Kidney (tissue), 14 donors: Measurements from ENCODE around the gene NEK7. TPM values are rescaled to one million over a fixed set of nuclear protein-coding genes. Genes with fewer than 3 reads are reported as not detected.

Experiments
- DNase-seq, 5 donors: peaks; one replicate each; pipeline ENCODE4 v3.0.0-alpha.2; 2013 to 2020
- FAIRE-seq: peaks from 2 replicates; lab custom pipeline; 2012; peaks lifted over from hg19 to GRCh38; lab: Jason Lieb, UNC
- H3K27ac ChIP-seq, 2 donors: one replicate each; pipeline ENCODE4 v1.7.0; 2013; ENCODE audit warnings: low read depth in 2 of 2, low read length in 2 of 2, inconsistent platforms in 1 of 2
- H3K27me3 ChIP-seq: one replicate; pipeline ENCODE4 v1.7.1; 2013; ENCODE audit warnings: low read length, inconsistent platforms; ENCODE audit not compliant: control insufficient read depth, insufficient read depth
- H3K36me3 ChIP-seq, 3 donors: one replicate each; pipeline versions ENCODE4 v1.7.0 to v1.7.1; 2013; ENCODE audit warnings: low read length in 3 of 3, control low read depth in 1 of 3, inconsistent platforms in 1 of 3; ENCODE audit not compliant: insufficient read depth in 3 of 3, control insufficient read depth in 2 of 3
- H3K4me1 ChIP-seq, 3 donors: one replicate each; pipeline versions ENCODE4 v1.7.0 to v1.7.1; 2013; ENCODE audit warnings: low read length in 3 of 3, inconsistent platforms in 1 of 3, low read depth in 1 of 3; ENCODE audit not compliant: control insufficient read depth in 2 of 3, insufficient read depth in 2 of 3
- H3K4me3 ChIP-seq, 3 donors: one replicate each; pipeline versions ENCODE4 v1.7.0 to v1.8.1; 2013; ENCODE audit warnings: low read length in 3 of 3, control low read depth in 1 of 3, inconsistent platforms in 1 of 3
- H3K9ac ChIP-seq, 3 donors: one replicate each; pipeline versions ENCODE4 v1.7.0 to v1.7.1; 2013; ENCODE audit warnings: low read length in 3 of 3, control low read depth in 1 of 3, inconsistent platforms in 1 of 3
- H3K9me3 ChIP-seq, 3 donors: one replicate each; pipeline versions ENCODE4 v1.7.0 to v1.7.1; 2013; ENCODE audit warnings: low read length in 3 of 3, control low read depth in 1 of 3, inconsistent platforms in 1 of 3; ENCODE audit not compliant: control insufficient read depth in 2 of 3, insufficient read depth in 1 of 3
- CTCF ChIP-seq: IDR thresholded peaks from 3 replicates; pipeline ENCODE4 v1.5.1; 2012; ENCODE audit warnings: mild to moderate bottlenecking, moderate library complexity, borderline replicate concordance; ENCODE audit not compliant: insufficient read depth; ENCODE audit errors: extremely low read depth
- intact Hi-C: fragments of 100-400 bp; cut with DNase I; formaldehyde crosslinking; loops from one replicate; pipeline ENCODE4 v1.11.1; 2022
- polyA plus RNA-seq: library from polyadenylated mRNA; stranded (reverse); fragments of 350-450 nt; fragmentation: Illumina TruSeq; extraction: RNeasy Lipid Tissue Mini Kit (QIAGEN cat#74804); gene quantifications from one replicate; pipeline ENCODE4 v1.2.3, GENCODE V29; 2014; ENCODE audit warnings: low read depth, low replicate concordance; ENCODE audit not compliant: insufficient read depth
- total RNA-seq: library from RNA; stranded (reverse); fragmentation: NEBNext Ultra II Directional; extraction: Animal tissue kit (Norgen Biotek cat#: 25700); gene quantifications from one replicate; pipeline ENCODE4 v1.2.1, GENCODE V29; 2021
- donor health status: control.
- donor health status: control.
- donor health status: control.
- donor health status: control.
- donor health status: control.
- donor health status: DM: yes; HTN: yes; CAD: no.
- donor health status: Normal renal cell carcinoma (clear cell type).

The NEK7 gene
- total and polyA plus RNA-seq, 2 donors from 2014 or later: 17.3 to 65.5 TPM

GRCh38 chr1:198161718-198162090, 4.9 kb downstream of the NEK7 start:
- intact Hi-C loops: loop anchor here (10.0 kb wide), 1 partner anchor 93 kb away; no protein-coding TSS in a partner anchor
- FAIRE-seq: no peak
- DNase-seq: no peak
- Histone ChIP-seq H3K27ac (no peak overlapping the region), H3K4me3 (no peak overlapping the region), H3K9me3 (no peaks in the 10 kb centered on the region), H3K36me3 (no peaks in the 10 kb centered on the region), H3K9ac (no peak overlapping the region), H3K27me3 (no peaks in the 10 kb centered on the region), H3K4me1 (peaks cover 8 to 31% (median 20%) of the 10 kb centered on the region in 3 donors)
- no peak for TF ChIP-seq CTCF

DNA sequence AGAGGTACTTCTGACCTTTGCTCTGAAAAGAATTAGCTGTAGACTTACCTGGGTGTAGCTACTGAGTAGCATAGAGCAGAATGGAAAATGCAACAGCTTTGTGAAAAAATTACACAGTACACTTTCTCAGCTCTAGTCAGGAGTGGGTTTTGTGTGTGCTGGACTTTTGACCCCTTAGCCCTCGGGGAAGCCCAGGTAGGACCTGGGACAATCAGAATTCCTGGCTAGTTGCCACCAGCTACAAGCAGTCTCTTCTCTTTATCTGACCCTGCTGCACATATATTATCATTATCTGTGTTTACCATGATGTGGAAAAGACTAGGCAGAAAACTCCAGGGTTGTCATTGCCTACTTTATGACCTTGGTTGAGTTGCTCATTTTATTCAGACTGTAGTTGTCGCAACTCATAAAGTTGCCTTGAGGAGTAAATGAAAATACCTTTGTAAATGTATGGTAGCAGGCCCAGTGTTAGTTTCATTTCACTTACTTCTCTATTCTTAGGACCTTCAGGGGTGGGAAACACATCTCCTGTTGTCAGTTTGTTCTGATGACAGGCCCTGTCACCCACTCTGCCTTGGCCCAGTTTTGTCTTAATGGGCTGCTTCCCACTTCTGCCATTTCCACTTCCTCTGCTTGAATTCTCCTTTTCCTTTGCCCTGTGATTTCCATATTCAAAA, 5.4 kb downstream of the NEK7 start:
- no peak for FAIRE-seq
- Histone ChIP-seq H3K4me1 (peaks cover 8 to 36% (median 23%) of the 10 kb centered on the region in 3 donors), H3K4me3 (no peak overlapping the region), H3K9ac (no peak overlapping the region), H3K9me3 (no peaks in the 10 kb centered on the region), H3K27me3 (no peaks in the 10 kb centered on the region), H3K36me3 (no peaks in the 10 kb centered on the region), H3K27ac (no peak overlapping the region)
- peak in 1 of 5 donors; percentile 18 for DNase-seq
- no peak for TF ChIP-seq CTCF
- intact Hi-C loops: loop anchor here (10.0 kb wide), 1 partner anchor 93 kb away; no protein-coding TSS in a partner anchor

DNA sequence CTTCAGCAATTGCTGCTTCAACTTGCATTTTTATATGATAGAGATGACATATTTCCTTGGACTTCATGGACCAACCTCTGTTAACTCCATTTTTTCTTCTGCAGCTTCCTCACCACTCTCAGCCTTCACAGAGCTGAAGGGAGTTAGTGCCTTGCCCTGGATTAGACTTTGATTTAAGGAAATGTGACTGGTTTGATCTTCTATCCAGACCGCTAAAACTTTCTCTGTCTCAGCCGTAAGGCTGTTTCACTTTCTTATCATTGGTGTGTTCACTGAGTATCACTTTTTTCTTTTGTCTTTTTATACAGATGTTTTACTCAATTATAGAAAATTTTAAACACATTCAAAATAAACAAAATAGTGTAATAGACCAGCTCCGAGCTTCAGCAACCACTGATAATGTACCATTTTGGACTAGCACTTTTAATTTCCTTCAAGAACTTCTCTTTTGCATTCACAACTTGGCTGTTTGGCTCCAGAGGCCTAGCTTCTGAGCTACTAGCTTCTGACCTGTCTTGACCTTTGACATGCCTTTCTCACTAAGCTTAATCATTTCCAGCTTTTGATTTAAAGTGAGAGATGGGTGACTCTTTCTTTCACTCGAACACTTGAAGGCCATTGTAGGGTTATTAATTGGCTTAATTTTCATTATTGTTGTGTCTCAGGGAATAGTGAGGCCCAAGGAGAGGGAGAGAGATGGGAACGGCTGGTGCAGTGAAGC, 9.3 kb downstream of the NEK7 start:
- Histone ChIP-seq H3K4me3 (no peak overlapping the region), H3K9ac (no peak overlapping the region), H3K4me1 (peaks cover 0 to 48% (median 28%) of the 10 kb centered on the region in 3 donors), H3K36me3 (no peaks in the 10 kb centered on the region), H3K9me3 (no peaks in the 10 kb centered on the region), H3K27me3 (no peaks in the 10 kb centered on the region), H3K27ac (no peak overlapping the region)
- no peak for TF ChIP-seq CTCF
- intact Hi-C loops: loop anchor here (10.0 kb wide), 1 partner anchor 89 kb away; no protein-coding TSS in a partner anchor
- DNase-seq (peak in 2 of 5 donors; percentile 33 to 36), FAIRE-seq (no peak)
